ENCODE data around the gene VTA1.
"Not testable (repeated sequence)": the region's sequence is repeated elsewhere in the genome, so short reads cannot be mapped to it uniquely, and the experiment has no call there.

DNA sequence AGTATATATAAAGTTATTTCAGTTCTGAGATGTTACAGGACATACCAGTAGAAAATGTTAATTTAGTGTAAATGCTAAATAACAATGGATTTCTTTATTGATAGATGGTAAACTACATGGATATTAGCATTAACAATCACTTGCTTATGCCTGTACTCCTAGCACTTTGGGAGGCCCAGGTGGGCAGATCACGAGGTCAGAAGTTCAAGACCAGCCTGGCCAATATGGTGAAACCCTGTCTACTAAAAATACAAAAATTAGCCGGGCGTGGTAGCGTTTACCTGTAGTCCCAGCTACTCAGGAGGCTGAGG, 9.7 kb downstream of the VTA1 start:
- TF ChIP-seq IRF3 (IDR thresholded peaks at IDR 0.05; ENCODE audit: low read depth, low read length); REST (IDR thresholded peaks at IDR 0.05; ENCODE audit: low read depth, low read length); RAD21 (IDR thresholded peaks at IDR 0.05; ENCODE audit: low read length); CTCF (IDR thresholded peaks at IDR 0.05); SIN3A (IDR thresholded peaks at IDR 0.05; ENCODE audit: borderline replicate concordance, low read depth, low read length); POLR2AphosphoS5 (IDR thresholded peaks at IDR 0.05; ENCODE audit: low read depth, low read length); MXI1 (IDR thresholded peaks at IDR 0.05; ENCODE audit: low read depth, low read length); TAF1 (IDR thresholded peaks at IDR 0.05; ENCODE audit: borderline replicate concordance, low read depth, low read length); EP300 (IDR thresholded peaks at IDR 0.05; ENCODE audit: borderline replicate concordance in 1 of 2, low read depth in 1 of 2, low read length in 1 of 2); ELF1 (IDR thresholded peaks at IDR 0.05); FOXJ3 (CRISPR knock-in tag; IDR thresholded peaks at IDR 0.05); RFX5 (IDR thresholded peaks at IDR 0.05; ENCODE audit: low read length): not testable (repeated sequence)
- TF ChIP-seq, protein P1, sequence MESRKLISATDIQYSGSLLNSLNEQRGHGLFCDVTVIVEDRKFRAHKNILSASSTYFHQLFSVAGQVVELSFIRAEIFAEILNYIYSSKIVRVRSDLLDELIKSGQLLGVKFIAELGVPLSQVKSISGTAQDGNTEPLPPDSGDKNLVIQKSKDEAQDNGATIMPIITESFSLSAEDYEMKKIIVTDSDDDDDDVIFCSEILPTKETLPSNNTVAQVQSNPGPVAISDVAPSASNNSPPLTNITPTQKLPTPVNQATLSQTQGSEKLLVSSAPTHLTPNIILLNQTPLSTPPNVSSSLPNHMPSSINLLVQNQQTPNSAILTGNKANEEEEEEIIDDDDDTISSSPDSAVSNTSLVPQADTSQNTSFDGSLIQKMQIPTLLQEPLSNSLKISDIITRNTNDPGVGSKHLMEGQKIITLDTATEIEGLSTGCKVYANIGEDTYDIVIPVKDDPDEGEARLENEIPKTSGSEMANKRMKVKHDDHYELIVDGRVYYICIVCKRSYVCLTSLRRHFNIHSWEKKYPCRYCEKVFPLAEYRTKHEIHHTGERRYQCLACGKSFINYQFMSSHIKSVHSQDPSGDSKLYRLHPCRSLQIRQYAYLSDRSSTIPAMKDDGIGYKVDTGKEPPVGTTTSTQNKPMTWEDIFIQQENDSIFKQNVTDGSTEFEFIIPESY (IDR thresholded peaks at IDR 0.05; ENCODE audit: borderline replicate concordance, low read depth): not testable (repeated sequence)
